ENCODE results near the gene LRRC41. TPM values are rescaled to one million over a fixed set of nuclear protein-coding genes. Genes with fewer than 3 reads are reported as not detected.
A peak's percentile ranks its signal among the peaks of the same experiment; 100 is the strongest.
"Not testable (repeated sequence)": the region's sequence is repeated elsewhere in the genome, so short reads cannot be mapped to it uniquely, and the experiment has no call there.

LRRC41 gene
- total RNA-seq, 5 donors from 2014 or later (not counting 1 experiment from before 2014, with no cell fraction given) = 31.4 to 35.3 (median 34.6) TPM

GRCh38 chr1:46248122-46248920 lies 55.1 kb downstream of the LRRC41 start:
- H3K9me3 ChIP-seq = no peaks in the 10 kb centered on the region
- H3K4me1 ChIP-seq (ENCODE audit: control insufficient read depth in 1 of 2, extremely low read depth in 1 of 2, insufficient read depth in 2 of 2, low read length in 2 of 2) = peaks cover 5 to 20% of the 10 kb centered on the region in 2 experiments
- H3K27ac ChIP-seq (ENCODE audit: low read length) = peak overlapping the region; percentile 6
- no peaks in the 10 kb centered on the region for H3K27me3 ChIP-seq (replicated peaks in 1 of 2; ENCODE audit: control insufficient read depth in 2 of 2, extremely low read depth in 1 of 2, insufficient read depth in 2 of 2, low read length in 1 of 2)
- peak overlapping the region in 1 of 2 donors; percentile 64 for H3K4me3 ChIP-seq (ENCODE audit: control insufficient read depth in 1 of 2, extremely low read depth in 1 of 2, low read length in 1 of 2)
- peak overlapping the region; percentile 81 to 90 (median 88) for H3K4me3 Mint-ChIP-seq
- WGBS (ENCODE audit: insufficient coverage) = 8% methylated on average over 6 of the region's 7 CpGs
- peak overlapping the region in 1 of 2 donors; percentile 52 for H3K27ac Mint-ChIP-seq
- DNase-seq (peak in 16 of 35 experiments; percentile 3 to 29 (median 12)), ATAC-seq (replicated peaks in 1 of 4) (no peak)
- H3K4me1 Mint-ChIP-seq = peaks cover 12 to 18% (median 17%) of the 10 kb centered on the region in 3 donors
- H3K36me3 ChIP-seq (ENCODE audit: control insufficient read depth in 2 of 2, extremely low read depth in 1 of 2, insufficient read depth in 1 of 2, low read length in 1 of 2) = no peaks in the 10 kb centered on the region
- H3K27me3 Mint-ChIP-seq = no peaks in the 10 kb centered on the region
- H3K36me3 Mint-ChIP-seq = no peaks in the 10 kb centered on the region
- ChIA-PET CTCF (interaction anchor here in 1 of 2 donors (0.6 kb wide), 1 partner anchor 18 kb away, joined by 5 read pairs; no protein-coding TSS in a partner anchor), POLR2A (no interaction called here)
- H3K9me3 Mint-ChIP-seq = no peaks in the 10 kb centered on the region

- H3K4me3 Mint-ChIP-seq = peak within 1 kb of the TSS; percentile 85 to 90 (median 88)
- no peaks in the 10 kb centered on the region for H3K9me3 ChIP-seq
- under 1% methylated on average over 21 of the region's 49 CpGs for WGBS (ENCODE audit: insufficient coverage)
- ChIA-PET POLR2A (interaction anchor here (0.6 to 1.6 kb wide), 11 partner anchors 13 to 1894 kb away, joined by 3 to 18 read pairs (median 3); partner anchors contain the start of genes LRRC41 (in 1 of the 2), TOE1 (in 1 of the 2) and UQCRH (in 1 of the 2)), CTCF (interaction anchor here (0.5 to 2.0 kb wide), 15 partner anchors 24 to 1618 kb away, joined by 3 to 14 read pairs (median 3); partner anchors contain the start of genes LRRC41 (in 1 of the 2), NSUN4 (in 1 of the 2) and UQCRH (in 1 of the 2))
- peak within 1 kb of the TSS; percentile 69 to 71 for H3K4me3 ChIP-seq (ENCODE audit: control insufficient read depth in 1 of 2, extremely low read depth in 1 of 2, low read length in 1 of 2)
- peaks cover 12 to 18% (median 17%) of the 10 kb centered on the region in 3 donors for H3K4me1 Mint-ChIP-seq
- H3K27me3 Mint-ChIP-seq = no peaks in the 10 kb centered on the region
- H3K36me3 Mint-ChIP-seq = no peaks in the 10 kb centered on the region
- H3K27me3 ChIP-seq (replicated peaks in 1 of 2; ENCODE audit: control insufficient read depth in 2 of 2, extremely low read depth in 1 of 2, insufficient read depth in 2 of 2, low read length in 1 of 2) = no peaks in the 10 kb centered on the region
- H3K27ac ChIP-seq (ENCODE audit: low read length) = peak within 1 kb of the TSS; percentile 16
- peak within 1 kb of the TSS; percentile 49 to 73 for H3K27ac Mint-ChIP-seq
- H3K4me1 ChIP-seq (ENCODE audit: control insufficient read depth in 1 of 2, extremely low read depth in 1 of 2, insufficient read depth in 2 of 2, low read length in 2 of 2) = peaks cover 5 to 20% of the 10 kb centered on the region in 2 experiments
- peak; percentile 88 to 98 (median 93) for DNase-seq
- H3K9me3 Mint-ChIP-seq = no peaks in the 10 kb centered on the region
- peak; percentile 95 to 97 (median 96) for ATAC-seq (replicated peaks in 1 of 4)
- no peaks in the 10 kb centered on the region for H3K36me3 ChIP-seq (ENCODE audit: control insufficient read depth in 2 of 2, extremely low read depth in 1 of 2, insufficient read depth in 1 of 2, low read length in 1 of 2)
Observed at GRCh38 chr1:46247436-46248121, 55.8 kb downstream of the LRRC41 start, which contains the start of gene RAD54L. TSS of gene RAD54L (plus strand) at chr1:46247763. CDS start at chr1:46248406, 643 bp downstream.

- H3K4me1 Mint-ChIP-seq = peaks cover 12 to 18% (median 17%) of the 10 kb centered on the region in 3 donors
- ChIA-PET CTCF (interaction anchor here (0.6 to 2.0 kb wide), 15 partner anchors 23 to 1617 kb away, joined by 3 to 14 read pairs (median 3); partner anchors contain the start of genes LRRC41 (in 1 of the 2), NSUN4 (in 1 of the 2) and UQCRH (in 1 of the 2)), POLR2A (interaction anchor here (0.5 to 1.6 kb wide), 11 partner anchors 13 to 1893 kb away, joined by 3 to 18 read pairs (median 4); partner anchors contain the start of genes LRRC41 (in 1 of the 2), TOE1 (in 1 of the 2) and UQCRH (in 1 of the 2))
- ATAC-seq (replicated peaks in 1 of 4) (peak; percentile 13 to 71 (median 26)), DNase-seq (peak in 27 of 35 experiments; percentile 3 to 55 (median 27))
- peaks cover 5 to 20% of the 10 kb centered on the region in 2 experiments for H3K4me1 ChIP-seq (ENCODE audit: control insufficient read depth in 1 of 2, extremely low read depth in 1 of 2, insufficient read depth in 2 of 2, low read length in 2 of 2)
- H3K36me3 Mint-ChIP-seq = no peaks in the 10 kb centered on the region
- H3K4me3 ChIP-seq (ENCODE audit: control insufficient read depth in 1 of 2, extremely low read depth in 1 of 2, low read length in 1 of 2) = peak overlapping the region; percentile 69 to 71
- no peaks in the 10 kb centered on the region for H3K27me3 ChIP-seq (replicated peaks in 1 of 2; ENCODE audit: control insufficient read depth in 2 of 2, extremely low read depth in 1 of 2, insufficient read depth in 2 of 2, low read length in 1 of 2)
- H3K9me3 Mint-ChIP-seq = no peaks in the 10 kb centered on the region
- peak overlapping the region; percentile 85 to 90 (median 88) for H3K4me3 Mint-ChIP-seq
- H3K27ac ChIP-seq (ENCODE audit: low read length) = peak overlapping the region; percentile 16
- no peaks in the 10 kb centered on the region for H3K36me3 ChIP-seq (ENCODE audit: control insufficient read depth in 2 of 2, extremely low read depth in 1 of 2, insufficient read depth in 1 of 2, low read length in 1 of 2)
- H3K27ac Mint-ChIP-seq = peak overlapping the region; percentile 45 to 49
- no peaks in the 10 kb centered on the region for H3K9me3 ChIP-seq
- WGBS (ENCODE audit: insufficient coverage) = 1% methylated on average over 23 of the region's 35 CpGs
- no peaks in the 10 kb centered on the region for H3K27me3 Mint-ChIP-seq
Observed at GRCh38 chr1:46246548-46247435, 56.6 kb downstream of the LRRC41 start.

GRCh38 chr1:46246136-46246535 lies 57.3 kb downstream of the LRRC41 start:
- H3K9me3 Mint-ChIP-seq; H3K27ac ChIP-seq (ENCODE audit: low read length): not testable (repeated sequence)
- POLR2A ChIA-PET = interaction anchor here in 1 of 2 donors (0.6 to 1.6 kb wide), 3 partner anchors 11 to 101 kb away, joined by 4 to 18 read pairs (median 6); partner anchors contain the start of genes LRRC41 and UQCRH

GRCh38 chr1:46244656-46245371 lies 58.6 kb downstream of the LRRC41 start:
- WGBS (ENCODE audit: insufficient coverage) = 100% methylated on average over 1 of the region's 3 CpGs
- Mint-ChIP-seq H3K27ac (no peak overlapping the region), H3K36me3 (no peaks in the 10 kb centered on the region), H3K4me1 (peaks cover 12 to 18% (median 17%) of the 10 kb centered on the region in 3 donors), H3K9me3 (no peaks in the 10 kb centered on the region), H3K27me3 (no peaks in the 10 kb centered on the region), H3K4me3 (no peak overlapping the region)
- no peaks in the 10 kb centered on the region for H3K9me3 ChIP-seq
- no peak for ATAC-seq (replicated peaks in 1 of 4)
- H3K27me3 ChIP-seq (replicated peaks in 1 of 2; ENCODE audit: control insufficient read depth in 2 of 2, extremely low read depth in 1 of 2, insufficient read depth in 2 of 2, low read length in 1 of 2) = no peaks in the 10 kb centered on the region
- H3K36me3 ChIP-seq (ENCODE audit: control insufficient read depth in 2 of 2, extremely low read depth in 1 of 2, insufficient read depth in 1 of 2, low read length in 1 of 2) = no peaks in the 10 kb centered on the region
- H3K4me1 ChIP-seq (ENCODE audit: control insufficient read depth in 1 of 2, extremely low read depth in 1 of 2, insufficient read depth in 2 of 2, low read length in 2 of 2) = peaks cover 5 to 20% of the 10 kb centered on the region in 2 experiments
- H3K27ac ChIP-seq (ENCODE audit: low read length) = no peak overlapping the region
- peak in 6 of 35 experiments; percentile 2 to 52 (median 14) for DNase-seq
- ChIA-PET POLR2A (interaction anchor here in 1 of 2 donors (0.6 kb wide), 1 partner anchor 46 kb away, joined by 8 read pairs; no protein-coding TSS in a partner anchor), CTCF (interaction anchor here (0.5 to 1.5 kb wide), 10 partner anchors 10 to 1903 kb away, joined by 3 to 18 read pairs (median 4); partner anchors contain the start of gene LRRC41 (in 1 of the 2))
- no peak overlapping the region for H3K4me3 ChIP-seq (ENCODE audit: control insufficient read depth in 1 of 2, extremely low read depth in 1 of 2, low read length in 1 of 2)

More at GRCh38 chr1:46246136-46246535, 57.3 kb downstream of the LRRC41 start:
- DNase-seq; H3K27ac Mint-ChIP-seq; H3K27me3 Mint-ChIP-seq; ATAC-seq (replicated peaks in 1 of 4); H3K36me3 ChIP-seq (ENCODE audit: control insufficient read depth in 2 of 2, extremely low read depth in 1 of 2, insufficient read depth in 1 of 2, low read length in 1 of 2); H3K4me3 ChIP-seq (ENCODE audit: control insufficient read depth in 1 of 2, extremely low read depth in 1 of 2, low read length in 1 of 2); H3K27me3 ChIP-seq (replicated peaks in 1 of 2; ENCODE audit: control insufficient read depth in 2 of 2, extremely low read depth in 1 of 2, insufficient read depth in 2 of 2, low read length in 1 of 2); H3K36me3 Mint-ChIP-seq; H3K9me3 ChIP-seq: not testable (repeated sequence)
- peaks cover 5 to 20% of the 10 kb centered on the region in 2 experiments for H3K4me1 ChIP-seq (ENCODE audit: control insufficient read depth in 1 of 2, extremely low read depth in 1 of 2, insufficient read depth in 2 of 2, low read length in 2 of 2)
- CTCF ChIA-PET = interaction anchor here in 1 of 2 donors (0.9 to 2.0 kb wide), 4 partner anchors 22 to 104 kb away, joined by 3 to 14 read pairs (median 8); no protein-coding TSS in a partner anchor
- peak overlapping the region in 1 of 3 donors; percentile 90 for H3K4me3 Mint-ChIP-seq
- WGBS (ENCODE audit: insufficient coverage) = 98% methylated on average over 9 of the region's 17 CpGs
- peaks cover 12 to 18% (median 17%) of the 10 kb centered on the region in 3 donors for H3K4me1 Mint-ChIP-seq

All from T-cell (primary cell).